NOMO-1 (cell line): ENCODE measurements around the gene RHBDF1.
"Not testable (repeated sequence)": the region's sequence is repeated elsewhere in the genome, so short reads cannot be mapped to it uniquely, and the experiment has no call there.

Experiments
- DNase-seq, 2 experiments: peaks; one replicate each; lab custom pipeline; 2025; ENCODE audit not compliant: unreplicated experiment in 2 of 2; lab: John Stamatoyannopoulos, UW

Gene RHBDF1

DNA sequence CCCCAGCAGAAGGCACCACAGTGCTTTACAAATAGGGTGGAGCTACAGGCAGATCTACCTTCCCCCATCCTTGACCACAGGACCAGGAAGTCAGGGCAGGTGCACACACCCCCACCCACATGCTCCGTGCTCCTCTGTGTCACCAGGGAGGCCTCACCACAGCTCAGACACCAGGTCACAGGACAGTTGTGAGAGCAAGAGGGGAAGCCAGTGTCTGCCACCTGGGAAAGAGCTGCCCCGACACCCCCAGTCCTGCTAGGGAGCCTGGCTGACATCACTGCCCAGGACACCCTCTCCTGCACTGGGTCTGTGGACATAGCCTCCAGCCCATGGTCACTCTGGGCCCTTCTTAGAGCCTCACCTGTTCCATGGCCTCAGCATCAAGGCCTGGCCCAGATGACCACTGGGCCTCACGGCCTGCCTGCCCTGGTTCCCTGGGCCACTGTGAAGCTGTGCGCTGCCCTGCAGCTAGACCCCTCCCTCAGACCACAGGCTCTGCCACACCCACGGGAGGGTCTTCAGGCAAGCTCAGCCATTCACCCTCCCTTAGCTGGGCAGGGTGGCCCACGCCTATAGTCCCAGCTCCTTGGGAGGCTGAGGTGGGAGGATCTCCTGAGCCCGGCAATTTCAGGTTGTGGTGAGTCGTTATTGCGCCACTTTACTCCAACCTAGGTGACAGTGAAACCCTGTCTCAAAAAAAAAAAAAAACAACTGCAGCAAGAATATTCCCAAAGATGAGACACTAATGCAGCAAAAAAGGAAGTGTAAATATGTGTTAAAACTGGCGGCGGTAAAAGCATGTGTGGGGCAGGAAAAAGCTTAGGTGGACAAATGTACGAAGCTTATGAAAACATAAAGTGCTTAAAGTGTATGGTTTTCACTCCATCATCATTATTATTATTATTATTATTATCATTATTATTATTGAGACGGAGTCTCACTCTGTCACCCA, 33.2 kb downstream of the RHBDF1 start:
- DNase-seq: peak; percentile 50 to 72

- not testable (repeated sequence) for DNase-seq
These were observed 34.2 kb downstream of the RHBDF1 start for GRCh38 chr16:38206-38605.

DNA sequence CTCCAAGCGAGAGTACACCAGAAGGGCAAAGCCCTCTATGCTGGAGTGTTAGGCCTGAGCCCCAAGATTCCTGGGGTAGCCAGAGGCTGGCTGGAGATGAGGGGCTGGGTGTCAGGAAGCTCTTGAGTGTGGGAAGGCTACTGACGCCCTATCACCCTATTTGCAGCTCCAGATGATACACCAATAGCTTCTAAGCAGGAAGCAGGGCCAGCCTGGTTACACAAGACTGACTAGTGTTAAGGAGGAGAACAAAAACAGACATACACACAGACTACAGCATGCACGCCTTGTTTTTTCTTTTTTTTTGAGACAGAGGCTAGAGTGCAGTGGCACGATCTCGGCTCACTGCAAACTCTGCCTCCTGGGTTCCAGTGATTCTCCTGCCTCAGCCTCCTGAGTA, 34.9 kb downstream of the RHBDF1 start:
- DNase-seq: peak; percentile 14 to 58

GRCh38 chr16:36336-36984, 36.0 kb downstream of the RHBDF1 start:
- DNase-seq: no peak

- DNase-seq: no peak
These were observed 36.6 kb downstream of the RHBDF1 start for GRCh38 chr16:35678-36305.

GRCh38 chr16:35011-35677, 37.3 kb downstream of the RHBDF1 start:
- DNase-seq: peak; percentile 70 to 87

DNA sequence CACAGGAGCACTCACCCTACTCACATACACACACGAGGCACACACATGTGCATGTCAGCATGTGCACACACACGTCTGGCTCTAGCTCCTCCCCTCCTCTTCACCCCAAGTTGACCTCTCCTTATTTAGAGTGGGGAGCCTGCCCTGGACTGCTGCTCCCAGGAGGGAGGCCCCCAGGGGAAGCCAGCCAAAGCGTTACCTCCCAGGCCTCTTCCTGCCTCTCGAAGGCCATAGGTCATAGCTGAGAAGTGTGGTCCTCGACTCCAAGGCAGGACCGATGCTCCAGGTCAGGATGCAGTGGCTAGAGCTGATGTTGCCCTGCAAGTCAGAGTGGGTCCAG, 37.8 kb downstream of the RHBDF1 start:
- no peak for DNase-seq

DNA sequence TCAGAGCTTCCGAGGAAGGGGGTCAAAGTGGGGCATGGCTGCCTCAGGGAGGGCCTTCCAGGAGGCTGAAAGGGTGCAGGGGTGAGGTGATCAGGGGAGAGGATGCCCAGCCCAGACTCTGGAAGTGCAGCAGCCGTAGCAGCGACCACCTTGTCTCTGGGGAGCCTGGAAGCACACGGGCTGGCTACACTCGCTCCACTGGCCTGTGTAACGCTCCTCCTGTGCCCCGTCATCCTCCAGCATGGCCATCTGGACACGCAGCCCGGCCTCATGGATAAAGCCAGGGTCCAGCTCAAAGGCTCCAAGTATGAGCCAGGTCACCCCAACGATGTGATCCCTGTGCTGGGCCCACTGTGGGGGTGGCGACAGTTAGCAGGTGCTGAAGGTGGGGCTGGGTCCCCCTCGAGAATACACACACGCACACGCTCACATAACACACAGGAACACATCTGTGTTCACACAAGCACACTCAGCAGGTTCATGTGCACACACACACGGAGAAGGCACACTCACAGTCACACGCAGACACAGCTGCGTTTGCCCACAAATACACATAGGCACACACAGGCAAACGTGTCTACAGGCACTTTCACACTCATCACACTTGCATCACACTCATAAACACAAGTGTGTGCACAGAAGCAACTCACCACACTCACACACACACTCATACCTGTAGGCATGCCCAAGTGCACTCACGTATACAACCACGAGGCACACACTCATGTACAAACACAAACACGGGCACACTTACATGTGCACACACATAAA, 38.4 kb downstream of the RHBDF1 start:
- DNase-seq: no peak

DNA sequence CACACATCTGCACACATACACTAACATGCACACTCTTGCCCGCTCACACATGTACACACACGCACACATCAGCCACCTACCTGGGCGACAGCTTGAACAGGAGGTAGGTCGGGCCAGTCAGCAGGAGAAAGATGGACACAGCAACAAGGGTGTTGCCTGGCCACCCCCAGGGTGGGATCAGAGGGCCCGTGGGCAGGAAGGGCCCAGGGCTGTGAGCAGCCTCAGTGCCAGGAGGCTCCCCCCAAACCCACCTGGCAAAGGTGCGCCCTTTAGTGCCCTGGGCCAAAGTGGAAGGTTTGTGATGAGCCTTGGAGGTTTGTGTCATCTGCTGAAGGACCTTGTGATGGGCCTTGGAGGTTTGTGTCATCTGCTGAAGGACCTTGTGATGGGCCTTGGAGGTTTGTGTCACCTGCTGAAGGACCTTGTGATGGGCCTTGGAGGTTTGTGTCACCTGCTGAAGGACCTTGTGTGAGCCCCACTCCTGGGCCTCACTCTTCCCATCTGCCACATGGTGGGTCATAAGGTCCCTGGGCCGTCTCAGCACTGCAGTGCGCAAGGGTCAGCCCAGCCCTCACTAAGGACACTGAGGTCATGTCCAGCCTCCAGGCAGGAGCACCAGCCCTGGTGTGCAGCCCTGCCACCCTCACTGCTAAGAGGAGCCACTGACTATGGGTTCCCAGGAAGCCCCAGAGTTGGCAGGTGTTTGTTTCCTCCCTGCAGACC, 39.1 kb downstream of the RHBDF1 start:
- DNase-seq: not testable (repeated sequence)

DNA sequence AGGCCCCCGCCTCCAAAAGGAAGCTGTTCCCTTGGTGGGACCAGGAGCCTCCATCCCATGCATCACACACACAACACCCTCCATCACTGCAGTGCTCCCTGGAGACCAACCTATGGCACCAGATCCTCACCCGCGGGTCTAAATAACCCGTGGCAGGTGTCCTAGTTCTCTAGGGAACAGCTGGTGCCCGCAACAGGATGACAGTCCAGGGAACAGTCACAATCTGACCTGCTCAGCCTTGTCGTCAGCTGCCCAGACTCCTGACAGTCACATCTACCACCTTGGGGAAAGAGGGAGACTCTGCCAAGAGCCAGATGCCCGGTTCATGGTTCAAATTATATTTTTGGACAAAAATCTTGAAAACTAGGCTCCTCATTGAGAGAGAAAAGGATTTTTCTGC, 41.8 kb downstream of the RHBDF1 start:
- not testable (repeated sequence) for DNase-seq

DNA sequence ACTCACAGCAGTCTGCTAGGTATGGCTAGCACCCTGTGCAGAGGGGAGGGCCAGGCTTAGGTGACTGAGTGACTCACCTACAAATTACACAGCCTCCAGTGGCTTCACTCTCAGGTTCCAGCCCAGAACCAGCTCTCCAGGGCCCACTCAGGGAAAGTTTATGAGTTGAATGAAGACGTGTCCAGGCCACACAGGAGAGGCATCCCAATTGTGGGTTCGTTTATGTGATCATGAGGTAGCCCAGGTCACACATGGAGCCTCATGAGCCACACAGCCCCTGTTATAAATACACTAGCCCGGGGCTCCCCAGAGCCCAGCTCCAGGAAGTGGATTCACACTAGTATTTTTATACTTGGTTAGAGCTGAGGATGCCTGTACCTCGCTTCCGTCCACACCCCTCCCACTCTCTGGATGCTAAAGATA, 46.5 kb downstream of the RHBDF1 start:
- not testable (repeated sequence) for DNase-seq

GRCh38 chr16:24151-24550, 48.3 kb downstream of the RHBDF1 start:
- not testable (repeated sequence) for DNase-seq

- DNase-seq: not testable (repeated sequence)
These were observed 51.5 kb downstream of the RHBDF1 start for GRCh38 chr16:20886-21285.

GRCh38 chr16:17062-17765, 55.2 kb downstream of the RHBDF1 start:
- DNase-seq: not testable (repeated sequence)

DNA sequence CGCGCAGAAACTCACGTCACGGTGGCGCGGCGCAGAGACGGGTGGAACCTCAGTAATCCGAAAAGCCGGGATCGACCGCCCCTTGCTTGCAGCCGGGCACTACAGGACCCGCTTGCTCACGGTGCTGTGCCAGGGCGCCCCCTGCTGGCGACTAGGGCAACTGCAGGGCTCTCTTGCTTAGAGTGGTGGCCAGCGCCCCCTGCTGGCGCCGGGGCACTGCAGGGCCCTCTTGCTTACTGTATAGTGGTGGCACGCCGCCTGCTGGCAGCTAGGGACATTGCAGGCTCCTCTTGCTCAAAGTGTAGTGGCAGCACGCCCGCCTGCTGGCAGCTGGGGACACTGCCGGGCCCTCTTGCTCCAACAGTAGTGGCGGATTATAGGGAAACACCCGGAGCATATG, 61.7 kb downstream of the RHBDF1 start:
- peak in 1 of 2 experiments; percentile 49 for DNase-seq

- no peak for DNase-seq
These were observed 62.3 kb downstream of the RHBDF1 start for GRCh38 chr16:9903-10665.
